Fibroblast of villous mesenchyme (primary cell): Measurements from ENCODE around the gene SNCAIP. TPM values are rescaled to one million over a fixed set of nuclear protein-coding genes. Genes with fewer than 3 reads are reported as not detected.
"Not testable (repeated sequence)": the region's sequence is repeated elsewhere in the genome, so short reads cannot be mapped to it uniquely, and the experiment has no call there.

Experiments used
- DNase-seq: peaks from one replicate; pipeline ENCODE4 v3.0.0-alpha.2; 2010; ENCODE audit warnings: low read depth
- H3K4me3 ChIP-seq: 2 replicates; pipeline ENCODE4 v1.5.1; 2011; ENCODE audit warnings: low read depth, mild to moderate bottlenecking, low read length
- total RNA-seq: library from RNA; depleted of rRNA; stranded (reverse); fragments of >200 nt; gene quantifications from 2 replicates; pipeline ENCODE4 v1.2.3, GENCODE V29; 2012
- TF ChIP-seq, protein P1 (sequence below): IDR thresholded peaks from 2 replicates; pipeline ENCODE4 v1.5.1; 2012; ENCODE audit warnings: low read depth, mild to moderate bottlenecking, low read length; ENCODE audit not compliant: insufficient read depth

SNCAIP gene
- total RNA-seq, 1 donor: 19.0 TPM

DNA sequence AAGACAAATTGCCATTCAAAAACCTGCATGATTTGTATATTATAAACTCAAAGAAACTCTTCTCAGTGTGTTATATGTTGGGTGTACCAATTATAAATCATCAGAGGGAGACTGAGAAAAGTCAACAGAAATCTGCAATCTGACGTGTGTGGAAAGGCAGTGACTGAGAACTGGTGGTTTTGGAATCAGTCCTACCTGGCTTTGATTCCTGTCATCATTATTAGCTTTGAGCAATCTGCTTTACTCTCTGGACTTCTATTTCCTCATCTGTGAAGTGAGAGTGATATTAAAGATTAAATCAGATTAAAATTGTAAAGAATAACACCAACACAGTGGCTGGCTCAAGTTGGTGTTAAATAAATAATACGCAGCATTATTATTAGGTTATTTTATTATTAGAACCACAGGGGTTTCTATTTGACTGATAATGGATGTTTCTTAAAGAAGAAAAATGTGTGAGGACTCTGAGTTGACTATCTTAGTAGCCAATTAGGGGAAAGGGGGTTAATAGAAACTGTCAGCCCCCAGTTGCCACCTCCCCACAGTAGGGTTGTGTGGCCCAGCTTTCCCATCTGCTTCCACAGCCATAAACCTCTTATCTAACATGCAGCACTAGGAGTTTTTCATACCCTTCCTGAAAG lies 59.6 kb downstream of the SNCAIP start:
- H3K4me3 ChIP-seq: no peak overlapping the region
- DNase-seq: no peak
- TF ChIP-seq, protein P1, sequence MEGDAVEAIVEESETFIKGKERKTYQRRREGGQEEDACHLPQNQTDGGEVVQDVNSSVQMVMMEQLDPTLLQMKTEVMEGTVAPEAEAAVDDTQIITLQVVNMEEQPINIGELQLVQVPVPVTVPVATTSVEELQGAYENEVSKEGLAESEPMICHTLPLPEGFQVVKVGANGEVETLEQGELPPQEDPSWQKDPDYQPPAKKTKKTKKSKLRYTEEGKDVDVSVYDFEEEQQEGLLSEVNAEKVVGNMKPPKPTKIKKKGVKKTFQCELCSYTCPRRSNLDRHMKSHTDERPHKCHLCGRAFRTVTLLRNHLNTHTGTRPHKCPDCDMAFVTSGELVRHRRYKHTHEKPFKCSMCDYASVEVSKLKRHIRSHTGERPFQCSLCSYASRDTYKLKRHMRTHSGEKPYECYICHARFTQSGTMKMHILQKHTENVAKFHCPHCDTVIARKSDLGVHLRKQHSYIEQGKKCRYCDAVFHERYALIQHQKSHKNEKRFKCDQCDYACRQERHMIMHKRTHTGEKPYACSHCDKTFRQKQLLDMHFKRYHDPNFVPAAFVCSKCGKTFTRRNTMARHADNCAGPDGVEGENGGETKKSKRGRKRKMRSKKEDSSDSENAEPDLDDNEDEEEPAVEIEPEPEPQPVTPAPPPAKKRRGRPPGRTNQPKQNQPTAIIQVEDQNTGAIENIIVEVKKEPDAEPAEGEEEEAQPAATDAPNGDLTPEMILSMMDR: no peak

DNA sequence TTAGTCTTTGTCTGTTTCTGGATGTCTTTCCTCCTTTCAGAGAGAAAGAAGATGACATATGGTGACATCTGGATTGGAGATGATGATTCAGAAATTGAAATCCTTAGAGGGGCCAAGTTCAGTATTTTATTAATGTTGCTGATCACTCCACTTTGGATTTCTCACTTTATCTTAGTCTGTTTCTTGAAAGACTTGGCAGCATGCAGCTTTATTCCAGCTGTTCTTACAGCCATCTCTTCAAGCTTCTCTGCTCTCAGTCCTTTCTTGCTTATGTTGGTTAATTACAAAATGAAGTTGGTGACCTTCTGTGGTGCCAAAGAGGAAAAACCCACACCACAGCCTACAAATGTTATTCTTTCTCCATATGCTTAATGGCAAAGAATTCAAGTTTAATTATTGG lies 62.1 kb downstream of the SNCAIP start:
- H3K4me3 ChIP-seq: no peak overlapping the region
- TF ChIP-seq, protein P1: no peak
- DNase-seq: no peak

DNA sequence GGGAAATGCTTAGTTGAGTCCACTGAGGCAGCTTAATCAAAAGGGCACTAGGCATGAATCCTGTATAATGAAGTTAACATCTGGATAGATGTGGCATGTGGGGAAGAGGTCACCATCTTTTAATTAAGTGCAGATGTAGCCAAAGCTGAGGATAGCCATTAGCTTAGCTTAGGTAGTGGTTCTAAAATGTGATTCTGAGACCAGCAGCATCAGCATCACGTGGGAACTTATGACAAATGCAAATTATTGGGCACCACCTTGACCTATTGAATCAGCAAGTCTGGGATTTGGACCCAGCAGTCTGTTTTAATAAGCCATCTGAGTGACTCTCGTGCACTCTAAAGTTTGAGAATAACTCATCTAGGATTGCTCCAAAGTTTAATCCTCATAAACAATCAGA lies 63.8 kb downstream of the SNCAIP start:
- H3K4me3 ChIP-seq: no peak overlapping the region
- DNase-seq: no peak
- TF ChIP-seq, protein P1: no peak

DNA sequence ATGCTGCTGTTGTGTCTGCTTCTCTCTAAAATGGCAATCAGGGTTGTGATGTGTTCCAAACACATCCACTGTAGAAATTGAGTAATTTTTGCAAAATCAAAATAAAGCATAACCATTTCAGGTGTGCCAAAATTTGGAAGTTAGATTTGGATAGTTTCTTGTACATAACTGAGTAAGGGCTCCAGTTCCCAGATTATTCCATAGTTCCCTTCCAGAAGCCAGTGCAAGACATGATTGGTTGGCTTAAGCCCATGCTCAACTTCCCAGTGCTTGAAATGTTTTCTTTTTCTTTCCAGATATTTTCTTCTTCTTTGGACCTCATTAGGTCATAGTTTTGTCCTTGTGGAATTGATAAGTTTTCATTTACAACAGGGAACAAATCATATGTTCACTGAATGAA lies 64.2 kb downstream of the SNCAIP start:
- no peak for DNase-seq
- TF ChIP-seq, protein P1: no peak
- no peak overlapping the region for H3K4me3 ChIP-seq

DNA sequence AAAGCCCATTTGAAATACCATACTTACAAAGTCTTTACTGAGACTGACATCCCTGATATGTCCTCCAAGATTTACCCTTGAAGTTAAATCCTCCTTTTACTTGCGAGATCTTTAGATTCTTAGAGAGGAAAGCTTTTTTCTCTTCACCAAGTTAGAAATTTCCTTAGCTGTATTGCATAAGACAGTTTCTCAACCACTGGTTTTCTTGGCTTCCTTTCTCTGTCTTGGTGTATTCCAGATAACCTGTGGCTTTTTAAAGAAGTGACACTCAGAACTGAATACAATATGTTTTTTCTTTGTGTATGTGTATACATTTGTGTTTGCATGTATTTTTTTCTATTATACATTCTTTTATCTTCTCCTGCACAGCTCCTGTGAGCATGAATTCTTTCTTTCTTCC lies 65.0 kb downstream of the SNCAIP start:
- TF ChIP-seq, protein P1: no peak
- H3K4me3 ChIP-seq: no peak overlapping the region
- DNase-seq: peak; percentile 34

DNA sequence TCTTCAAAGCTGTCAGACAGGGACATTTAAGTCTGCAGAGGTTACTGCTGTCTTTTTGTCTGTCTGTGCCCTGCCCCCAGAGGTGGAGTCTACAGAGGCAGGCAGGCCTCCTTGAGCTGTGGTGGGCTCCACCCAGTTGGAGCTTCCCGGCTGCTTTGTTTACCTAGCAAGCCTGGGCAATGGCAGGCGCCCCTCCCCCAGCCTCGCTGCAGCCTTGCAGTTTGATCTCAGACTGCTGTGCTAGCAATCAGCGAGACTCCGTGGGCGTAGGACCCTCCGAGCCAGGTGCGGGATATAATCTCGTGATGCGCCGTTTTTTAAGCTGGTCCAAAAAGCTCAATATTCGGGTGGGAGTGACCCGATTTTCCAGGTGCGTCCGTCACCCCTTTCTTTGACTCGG lies 70.9 kb downstream of the SNCAIP start:
- not testable (repeated sequence) for DNase-seq, H3K4me3 ChIP-seq

DNA sequence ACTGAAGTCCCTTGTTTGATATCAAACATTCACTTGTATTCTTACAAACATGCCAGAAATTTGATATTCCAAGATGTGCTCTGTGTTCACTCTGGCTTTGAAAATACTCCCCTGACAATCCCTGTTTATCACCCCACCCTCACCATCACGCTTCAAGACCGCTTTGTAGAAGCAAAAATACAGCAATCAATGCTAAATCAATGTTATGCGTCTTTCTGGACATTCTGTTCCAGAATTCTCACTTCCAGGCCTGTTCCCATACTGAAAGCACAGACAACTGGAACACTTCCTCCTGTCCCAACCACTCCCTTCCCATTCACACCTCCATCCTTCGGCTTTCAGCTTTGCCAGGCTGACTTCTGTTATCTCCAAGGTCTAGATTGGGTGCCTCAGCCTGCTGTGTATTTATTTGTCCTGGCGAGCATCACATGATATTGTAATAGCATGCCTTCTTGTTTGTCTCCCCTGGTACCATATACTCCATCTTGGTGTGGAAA lies 72.8 kb downstream of the SNCAIP start:
- no peak overlapping the region for H3K4me3 ChIP-seq
- TF ChIP-seq, protein P1: no peak
- no peak for DNase-seq
